KMS-11 (cell line): ENCODE measurements around the gene TMEM161A.
"Not testable (repeated sequence)": the region's sequence is repeated elsewhere in the genome, so short reads cannot be mapped to it uniquely, and the experiment has no call there.

Experiments
- H2AFZ ChIP-seq: fragments of 200-600 bp; sonication (generic); 2 replicates; pipeline ENCODE4 v1.6.1; 2016; ENCODE audit warnings: antibody characterized with exemption, mixed run types, low read depth
- H3K27ac ChIP-seq: fragments of 200-600 bp; sonication (generic); 2 replicates; pipeline ENCODE4 v1.6.1; 2016; ENCODE audit warnings: mild to moderate bottlenecking, mixed run types
- H3K27me3 ChIP-seq: fragments of 200-600 bp; sonication (generic); 2 replicates; pipeline ENCODE4 v1.6.1; 2017; ENCODE audit warnings: mild to moderate bottlenecking, low read depth, mixed run types, moderate library complexity; ENCODE audit not compliant: insufficient read depth
- H3K36me3 ChIP-seq: fragments of 200-600 bp; sonication (generic); 2 replicates; pipeline ENCODE4 v1.6.1; 2017; ENCODE audit warnings: mild to moderate bottlenecking, mixed run types; ENCODE audit not compliant: insufficient read depth
- H3K4me1 ChIP-seq: fragments of 200-600 bp; sonication (generic); 2 replicates; pipeline ENCODE4 v1.6.1; 2016; ENCODE audit warnings: mild to moderate bottlenecking, low read depth, mixed run types; ENCODE audit not compliant: poor library complexity, severe bottlenecking
- H3K4me2 ChIP-seq: fragments of 200-600 bp; sonication (generic); 2 replicates; pipeline ENCODE4 v1.7.0; 2016; ENCODE audit warnings: mild to moderate bottlenecking, mixed run types
- H3K4me3 ChIP-seq: fragments of 200-600 bp; sonication (generic); IDR thresholded peaks from 2 replicates; pipeline ENCODE4 v1.6.1; 2017; ENCODE audit warnings: low read depth, low read length, mixed read lengths; ENCODE audit not compliant: insufficient read depth
- H3K79me2 ChIP-seq: fragments of 200-600 bp; sonication (generic); 2 replicates; pipeline ENCODE4 v1.6.1; 2016; ENCODE audit warnings: low read depth, mixed run types; ENCODE audit not compliant: insufficient read depth
- H3K9ac ChIP-seq: fragments of 200-600 bp; sonication (generic); 2 replicates; pipeline ENCODE4 v1.6.1; 2016; ENCODE audit warnings: mild to moderate bottlenecking, mixed run types
- H4K20me1 ChIP-seq: fragments of 200-600 bp; sonication (generic); 2 replicates; pipeline ENCODE4 v1.6.1; 2016; ENCODE audit warnings: mild to moderate bottlenecking, mixed run types; ENCODE audit not compliant: insufficient read depth
- CTCF ChIP-seq: fragments of 200-600 bp; sonication (generic); conservative IDR thresholded peaks from 2 replicates; pipeline ENCODE4 v1.6.1; 2017; ENCODE audit warnings: low read depth, mild to moderate bottlenecking, antibody characterized with exemption, low read length, moderate library complexity, mixed read lengths

TMEM161A gene

GRCh38 chr19:19179548-19180441, 41.5 kb upstream of the TMEM161A start:
- TF ChIP-seq CTCF = no peak
- H3K4me2 ChIP-seq = peak overlapping the region; percentile 44; the same call in 1 of the 2 replicates
- no peaks in the 10 kb centered on the region for H4K20me1 ChIP-seq
- H3K4me1 ChIP-seq = peaks cover 39% of the 10 kb centered on the region
- H3K36me3 ChIP-seq = no peaks in the 10 kb centered on the region
- H3K79me2 ChIP-seq = no peaks in the 10 kb centered on the region
- no peak overlapping the region for H2AFZ ChIP-seq
- H3K9ac ChIP-seq = peak overlapping the region; percentile 40; the same call in 1 of the 2 replicates
- H3K4me3 ChIP-seq = no peak overlapping the region
- peak overlapping the region; percentile 75 for H3K27ac ChIP-seq
- H3K27me3 ChIP-seq = no peaks in the 10 kb centered on the region

- no peaks in the 10 kb centered on the region for H3K79me2 ChIP-seq
- no peak for TF ChIP-seq CTCF
- peaks cover 42% of the 10 kb centered on the region for H3K4me1 ChIP-seq
- H2AFZ ChIP-seq = no peak overlapping the region
- no peak overlapping the region for H3K9ac ChIP-seq
- H4K20me1 ChIP-seq = no peaks in the 10 kb centered on the region
- no peak overlapping the region for H3K4me2 ChIP-seq
- H3K4me3 ChIP-seq = no peak overlapping the region
- H3K27me3 ChIP-seq = no peaks in the 10 kb centered on the region
- no peaks in the 10 kb centered on the region for H3K36me3 ChIP-seq
- no peak overlapping the region for H3K27ac ChIP-seq
Measured at GRCh38 chr19:19176950-19177349, 38.7 kb upstream of the TMEM161A start.

GRCh38 chr19:19173243-19173642, 35.0 kb upstream of the TMEM161A start:
- H4K20me1 ChIP-seq, H3K9ac ChIP-seq, H3K27ac ChIP-seq: not testable (repeated sequence)

GRCh38 chr19:19171821-19172532, 33.7 kb upstream of the TMEM161A start:
- TF ChIP-seq CTCF = no peak
- Histone ChIP-seq H3K36me3 (no peaks in the 10 kb centered on the region), H3K4me1 (peaks cover 22% of the 10 kb centered on the region), H3K9ac (no peak overlapping the region), H3K4me2 (no peak overlapping the region), H3K27ac (no peak overlapping the region), H3K27me3 (no peaks in the 10 kb centered on the region), H4K20me1 (no peaks in the 10 kb centered on the region), H2AFZ (no peak overlapping the region), H3K79me2 (no peaks in the 10 kb centered on the region), H3K4me3 (no peak overlapping the region)

More at GRCh38 chr19:19173243-19173642, 35.0 kb upstream of the TMEM161A start:
- not testable (repeated sequence) for H3K36me3 ChIP-seq, H3K79me2 ChIP-seq, H3K27me3 ChIP-seq, H2AFZ ChIP-seq, H3K4me3 ChIP-seq, H3K4me2 ChIP-seq
- H3K4me1 ChIP-seq = peaks cover 22% of the 10 kb centered on the region
